B cell (primary cell): ENCODE results near the gene ASB2. TPM values are rescaled to one million over a fixed set of nuclear protein-coding genes. Genes with fewer than 3 reads are reported as not detected.

ENCODE experiments used
- ATAC-seq: fragments of 200-7000 bp; cut with Tn5 transposase; one replicate; pipeline ENCODE4 v1.10.0; 2021; ENCODE audit warnings: low read depth, mild to moderate bottlenecking, moderate number of reproducible peaks, moderate library complexity
- CTCF ChIA-PET: fragments of 350-600 bp; sonication (Branson Sonifier 250); formaldehyde crosslinking; loops from one replicate; lab custom pipeline; 2021; ENCODE audit warnings: antibody characterized with exemption, inconsistent platforms; lab: Charles Lee
- POLR2A ChIA-PET: fragments of 350-600 bp; sonication (Branson Sonifier 250); formaldehyde crosslinking; loops from one replicate; lab custom pipeline; 2021; ENCODE audit warnings: antibody characterized with exemption; lab: Charles Lee
- DNase-seq: peaks from one replicate; pipeline ENCODE4 v3.0.0; 2013
- H2AFZ ChIP-seq: 2 replicates; pipeline ENCODE4 v1.6.1; 2012; ENCODE audit warnings: mild to moderate bottlenecking, low read depth, low read length; ENCODE audit not compliant: insufficient read depth, poor library complexity, severe bottlenecking
- H3K27ac ChIP-seq, 2 donors: 1 replicate in 1 of 2; 2 replicates in 1 of 2; pipeline ENCODE4 v1.5.1; 2012 to 2013; ENCODE audit warnings: low read length in 2 of 2, mild to moderate bottlenecking in 2 of 2, moderate library complexity in 1 of 2
- H3K27me3 ChIP-seq, 4 experiments: fragments of 200-600 bp in 1 of 4; sonication (generic) in 1 of 4; replicated peaks in 1 of 4; 1 replicate in 2 of 4; 2 replicates in 2 of 4; pipeline versions ENCODE4 v1.6.1 to v1.7.0; 2013 to 2016; ENCODE audit warnings: low read length in 3 of 4, mild to moderate bottlenecking in 2 of 4, mixed read lengths in 1 of 4, moderate library complexity in 1 of 4; ENCODE audit not compliant: insufficient read depth in 4 of 4, control insufficient read depth in 3 of 4; ENCODE audit errors: control extremely low read depth in 1 of 4
- H3K36me3 ChIP-seq, 2 experiments: replicated peaks in 1 of 2; 1 replicate in 1 of 2; 2 replicates in 1 of 2; pipeline versions ENCODE4 v1.6.1 to v1.7.1; 2013; ENCODE audit warnings: low read length in 1 of 2; ENCODE audit not compliant: insufficient read depth in 2 of 2, control insufficient read depth in 1 of 2; ENCODE audit errors: control extremely low read depth in 1 of 2, extremely low read depth in 1 of 2
- H3K4me1 ChIP-seq, 2 donors: fragments of 200-600 bp in 1 of 2; sonication (generic) in 1 of 2; 1 replicate in 1 of 2; 2 replicates in 1 of 2; pipeline versions ENCODE4 v1.5.1 to v1.6.1; 2013 to 2017; ENCODE audit warnings: low read length in 2 of 2; ENCODE audit not compliant: control insufficient read depth in 2 of 2, insufficient read depth in 2 of 2
- H3K4me2 ChIP-seq: replicated peaks from 2 replicates; pipeline ENCODE3; 2012; ENCODE audit warnings: mild to moderate bottlenecking, low read depth, low read length; ENCODE audit not compliant: poor library complexity, severe bottlenecking
- H3K4me3 ChIP-seq, 5 experiments: fragments of 200-600 bp in 1 of 5; sonication (generic) in 1 of 5; 1 replicate in 3 of 5; 2 replicates in 2 of 5; pipeline versions ENCODE4 v1.5.1 to v1.7.0; 2011 to 2016; ENCODE audit warnings: low read length in 4 of 5, mild to moderate bottlenecking in 4 of 5, low read depth in 2 of 5, control low read depth in 1 of 5, moderate library complexity in 1 of 5; ENCODE audit not compliant: insufficient read depth in 1 of 5; ENCODE audit errors: control extremely low read depth in 1 of 5, extremely low read depth in 1 of 5
- H3K79me2 ChIP-seq: fragments of 200-600 bp; sonication (generic); one replicate; pipeline ENCODE4 v1.6.0; 2016; ENCODE audit warnings: low read length; ENCODE audit not compliant: control insufficient read depth, insufficient read depth
- H3K9ac ChIP-seq: fragments of 200-600 bp; sonication (generic); 2 replicates; pipeline ENCODE4 v1.6.1; 2017; ENCODE audit warnings: mild to moderate bottlenecking, low read length, moderate library complexity
- H3K9me3 ChIP-seq, 3 donors: one replicate each; pipeline versions ENCODE4 v1.6.1 to v1.7.1; 2013; ENCODE audit warnings: low read length in 2 of 3; ENCODE audit not compliant: control insufficient read depth in 2 of 3, insufficient read depth in 1 of 3; ENCODE audit errors: control extremely low read depth in 1 of 3
- H4K20me1 ChIP-seq: 2 replicates; pipeline ENCODE4 v1.6.0; 2012; ENCODE audit warnings: mild to moderate bottlenecking, low read length; ENCODE audit not compliant: insufficient read depth, control insufficient read depth, poor library complexity, severe bottlenecking
- H3K27ac Mint-ChIP-seq: one replicate; pipeline ENCODE4 v1.8.0; 2021; ENCODE audit warnings: mixed read lengths
- H3K27me3 Mint-ChIP-seq: one replicate; pipeline ENCODE4 v1.8.0; 2021; ENCODE audit warnings: mixed read lengths
- H3K4me1 Mint-ChIP-seq: one replicate; pipeline ENCODE4 v1.8.0; 2021; ENCODE audit warnings: mixed read lengths
- H3K4me3 Mint-ChIP-seq: one replicate; pipeline ENCODE4 v1.8.0; 2021; ENCODE audit warnings: mixed read lengths
- H3K9me3 Mint-ChIP-seq: one replicate; pipeline ENCODE4 v1.8.0; 2022; ENCODE audit warnings: mixed read lengths; ENCODE audit not compliant: insufficient read depth
- EZH2 ChIP-seq: IDR thresholded peaks from 2 replicates; pipeline ENCODE4 v1.6.1; 2012; ENCODE audit warnings: borderline replicate concordance, low read depth, mild to moderate bottlenecking, moderate library complexity, low read length; ENCODE audit not compliant: insufficient read depth, poor library complexity, severe bottlenecking
- WGBS: methylation state at CpG from one replicate; pipeline ENCODE4 v1.1.5; 2013; ENCODE audit warnings: missing lambda C conversion rate; ENCODE audit not compliant: insufficient coverage; 5-methylcytosine and 5-hydroxymethylcytosine counted together
- intact Hi-C: fragments of 100-400 bp; cut with micrococcal nuclease; formaldehyde crosslinking; loops from one replicate; pipeline ENCODE4 v1.10.0; 2022
- polyA plus RNA-seq: library from polyadenylated mRNA; depleted of rRNA; stranded (reverse); fragments of >200 nt; gene quantifications from 2 replicates; pipeline ENCODE4 v1.2.3, GENCODE V29; 2012
- total RNA-seq, 2 donors: library from RNA; stranded (reverse); fragments of 120-200 nt in 1 of 2; gene quantifications; 1 replicate in 1 of 2; 2 replicates in 1 of 2; pipeline versions ENCODE4 v1.2.3 to v1.2.4, GENCODE V29; 2013 to 2022
- TF ChIP-seq, protein P1 (sequence below): fragments of 200-600 bp; IDR thresholded peaks from one replicate; pipeline ENCODE4 v1.8.0; 2022; ENCODE audit warnings: antibody characterized with exemption, mild to moderate bottlenecking

ASB2 gene
- total and polyA plus RNA-seq, 2 donors (not counting 1 experiment from before 2014, with no cell fraction given), result 1.5 to 2.7 TPM

DNA sequence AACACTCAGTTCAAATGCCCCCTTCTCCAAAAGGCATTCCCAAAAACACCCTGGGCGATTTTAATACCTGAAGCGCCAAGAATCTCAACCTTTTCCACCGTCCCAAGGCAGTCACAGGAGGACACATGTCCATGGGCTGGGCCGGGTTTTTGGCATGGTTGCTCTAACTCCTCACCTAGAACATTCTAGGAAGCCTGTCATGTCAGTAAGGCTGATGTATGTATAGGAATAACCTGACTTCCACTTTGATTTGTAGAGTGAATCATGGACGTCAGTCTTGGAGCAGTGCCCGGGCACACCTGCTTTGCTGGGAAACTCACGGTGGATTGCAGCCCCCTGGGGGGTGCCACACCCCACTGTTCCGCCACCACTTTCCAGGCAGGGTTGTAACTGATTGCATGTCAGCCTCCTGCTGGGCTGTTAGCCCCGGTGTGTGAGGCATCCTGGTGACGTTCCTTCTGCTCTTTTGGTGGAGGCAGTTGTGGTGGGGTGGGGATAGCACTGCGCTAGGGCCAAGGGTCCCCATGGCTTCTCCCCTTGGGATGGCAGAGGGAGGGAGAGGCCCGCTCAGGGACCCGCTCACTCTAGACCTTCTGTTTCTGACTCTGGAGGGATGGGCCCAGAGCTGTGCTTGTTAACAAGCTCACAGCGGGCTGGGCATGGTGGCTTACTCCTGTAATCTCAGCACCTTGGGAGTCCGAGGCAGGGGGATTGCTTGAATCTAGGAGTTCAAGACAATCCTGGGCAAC lies 84.4 kb downstream of the ASB2 start:
- TF ChIP-seq, protein P1, sequence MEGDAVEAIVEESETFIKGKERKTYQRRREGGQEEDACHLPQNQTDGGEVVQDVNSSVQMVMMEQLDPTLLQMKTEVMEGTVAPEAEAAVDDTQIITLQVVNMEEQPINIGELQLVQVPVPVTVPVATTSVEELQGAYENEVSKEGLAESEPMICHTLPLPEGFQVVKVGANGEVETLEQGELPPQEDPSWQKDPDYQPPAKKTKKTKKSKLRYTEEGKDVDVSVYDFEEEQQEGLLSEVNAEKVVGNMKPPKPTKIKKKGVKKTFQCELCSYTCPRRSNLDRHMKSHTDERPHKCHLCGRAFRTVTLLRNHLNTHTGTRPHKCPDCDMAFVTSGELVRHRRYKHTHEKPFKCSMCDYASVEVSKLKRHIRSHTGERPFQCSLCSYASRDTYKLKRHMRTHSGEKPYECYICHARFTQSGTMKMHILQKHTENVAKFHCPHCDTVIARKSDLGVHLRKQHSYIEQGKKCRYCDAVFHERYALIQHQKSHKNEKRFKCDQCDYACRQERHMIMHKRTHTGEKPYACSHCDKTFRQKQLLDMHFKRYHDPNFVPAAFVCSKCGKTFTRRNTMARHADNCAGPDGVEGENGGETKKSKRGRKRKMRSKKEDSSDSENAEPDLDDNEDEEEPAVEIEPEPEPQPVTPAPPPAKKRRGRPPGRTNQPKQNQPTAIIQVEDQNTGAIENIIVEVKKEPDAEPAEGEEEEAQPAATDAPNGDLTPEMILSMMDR, result no peak
- TF ChIP-seq EZH2, result no peak
- Mint-ChIP-seq H3K9me3 (no peaks in the 10 kb centered on the region), H3K27me3 (peaks cover 38% of the 10 kb centered on the region), H3K27ac (no peak overlapping the region), H3K4me3 (no peak overlapping the region), H3K4me1 (no peaks in the 10 kb centered on the region)
- H3K27me3 ChIP-seq, result peaks cover 0 to 9% (median 1%) of the 10 kb centered on the region in 4 experiments
- 84% methylated on average over 12 of the region's 15 CpGs for WGBS
- ChIA-PET POLR2A (no interaction called here), CTCF (interaction anchor here (0.7 to 1.6 kb wide), 4 partner anchors 8 to 17 kb away, joined by 3 read pairs; no protein-coding TSS in a partner anchor)
- H3K36me3 ChIP-seq, result no peaks in the 10 kb centered on the region
- no peak overlapping the region for H3K27ac ChIP-seq
- no peaks in the 10 kb centered on the region for H4K20me1 ChIP-seq
- intact Hi-C loops, result loop anchor here (5.0 to 10.0 kb wide), 2 partner anchors 237 to 685 kb away; partner anchors contain the start of genes GON7 and UBR7
- H3K4me2 ChIP-seq, result no peak overlapping the region
- H3K79me2 ChIP-seq, result no peaks in the 10 kb centered on the region
- H3K4me3 ChIP-seq, result no peak overlapping the region
- DNase-seq (no peak), ATAC-seq (no peak)
- H3K9ac ChIP-seq, result no peak overlapping the region
- no peaks in the 10 kb centered on the region for H3K9me3 ChIP-seq
- H2AFZ ChIP-seq, result no peak overlapping the region
- no peaks in the 10 kb centered on the region for H3K4me1 ChIP-seq
